T-helper 1 cell treated with Interleukin-12 subunit alpha and Interleukin-12 subunit beta and Interleukin-4 antibody, amounts not matched to agents 30 μg/mL and 1 μg/mL, for 36 hours (primary cell): Measurements from ENCODE around the gene ARHGAP35.
"Not testable (repeated sequence)": the region's sequence is repeated elsewhere in the genome, so short reads cannot be mapped to it uniquely, and the experiment has no call there.

Experiments
- H3K27ac Mint-ChIP-seq: one replicate; pipeline ENCODE4 v1.8.0; 2021; ENCODE audit warnings: mild to moderate bottlenecking, mixed read lengths
- H3K27me3 Mint-ChIP-seq: one replicate; pipeline ENCODE4 v1.8.0; 2021; ENCODE audit warnings: low read depth, mixed read lengths
- H3K36me3 Mint-ChIP-seq: one replicate; pipeline ENCODE4 v1.8.0; 2021; ENCODE audit warnings: low read depth, mixed read lengths
- H3K4me1 Mint-ChIP-seq: one replicate; pipeline ENCODE4 v1.8.0; 2021; ENCODE audit warnings: low read depth, mixed read lengths
- H3K4me3 Mint-ChIP-seq: one replicate; pipeline ENCODE4 v1.8.0; 2021; ENCODE audit warnings: mild to moderate bottlenecking, moderate library complexity, mixed read lengths
- H3K9me3 Mint-ChIP-seq: one replicate; pipeline ENCODE4 v1.8.0; 2021; ENCODE audit warnings: mixed read lengths

ARHGAP35 gene

DNA sequence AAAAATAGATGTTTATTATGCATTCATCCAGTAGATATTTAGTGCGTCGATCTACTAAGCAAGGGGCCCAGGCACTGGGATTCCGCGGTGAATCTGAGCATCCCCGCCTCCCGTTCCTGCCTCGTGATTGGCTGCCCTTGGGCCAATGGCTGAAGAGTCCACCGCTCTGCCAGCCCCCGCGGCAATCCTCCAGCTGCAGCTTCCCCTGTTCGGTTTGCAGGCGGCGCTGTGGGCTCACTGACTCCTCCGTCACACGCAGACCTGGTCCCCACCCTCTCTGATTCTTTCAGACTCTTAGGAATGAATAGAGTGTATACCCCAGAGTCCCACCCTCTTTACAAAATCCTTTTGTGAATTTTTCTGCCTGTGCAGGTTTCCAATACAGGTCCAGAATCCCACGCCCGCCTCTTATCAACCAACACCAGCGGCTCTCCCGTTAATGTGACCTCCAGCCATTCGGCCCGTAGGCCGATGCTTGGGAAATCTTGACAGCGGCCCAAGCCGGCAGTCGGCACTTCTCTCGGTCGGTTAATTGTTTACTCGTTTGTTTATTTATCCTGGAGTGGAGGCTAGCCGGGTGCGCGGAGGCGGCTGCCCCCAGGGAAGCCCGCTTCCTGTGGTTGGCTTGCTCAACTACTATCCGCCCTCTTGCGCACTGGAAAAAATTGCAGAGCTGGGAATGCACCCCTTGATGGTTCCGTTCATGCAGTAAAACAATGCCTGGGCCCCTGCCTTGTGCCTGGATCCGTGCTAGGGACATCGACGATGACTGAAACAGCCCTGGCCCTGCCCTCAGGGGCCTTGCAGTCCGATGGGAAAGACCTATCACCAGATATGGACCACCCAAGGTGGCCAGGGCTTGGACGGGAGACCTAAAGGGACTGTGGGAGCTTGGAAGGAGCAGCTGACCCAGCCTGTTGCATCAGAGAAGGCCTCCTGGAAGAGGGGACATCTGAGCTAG, 4.5 kb upstream of the ARHGAP35 start:
- no peaks in the 10 kb centered on the region for H3K9me3 Mint-ChIP-seq
- H3K4me3 Mint-ChIP-seq: peak overlapping the region; percentile 81
- peak overlapping the region; percentile 89 for H3K27ac Mint-ChIP-seq
- peaks cover 4% of the 10 kb centered on the region for H3K27me3 Mint-ChIP-seq
- H3K4me1 Mint-ChIP-seq: peaks cover 15% of the 10 kb centered on the region
- peaks cover 4% of the 10 kb centered on the region for H3K36me3 Mint-ChIP-seq

DNA sequence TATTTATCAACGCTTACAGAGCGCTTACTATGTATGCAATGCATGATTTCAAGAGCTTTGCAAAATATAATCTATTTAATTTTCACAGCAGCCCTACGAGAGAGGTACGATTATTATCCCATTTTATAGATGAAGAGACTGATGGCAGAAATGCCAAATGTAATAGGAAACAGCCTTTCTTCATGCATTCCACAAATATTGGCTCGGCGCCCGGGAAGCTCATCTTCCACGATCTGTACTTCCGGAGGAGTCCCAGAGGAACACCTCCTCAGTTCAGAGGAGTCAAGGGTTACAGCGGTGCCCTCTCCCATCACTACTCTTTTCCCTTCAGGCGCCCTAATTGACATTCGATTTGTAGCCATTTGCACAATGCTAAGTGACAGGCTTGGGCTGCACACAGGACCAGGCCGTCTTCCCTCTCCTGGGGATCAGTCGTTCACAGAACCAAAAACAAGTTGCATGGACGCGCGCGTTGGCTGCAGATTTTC, 1.1 kb upstream of the ARHGAP35 start:
- Mint-ChIP-seq H3K9me3 (no peaks in the 10 kb centered on the region), H3K36me3 (peaks cover 4% of the 10 kb centered on the region), H3K27ac (peak overlapping the region; percentile 82)

DNA sequence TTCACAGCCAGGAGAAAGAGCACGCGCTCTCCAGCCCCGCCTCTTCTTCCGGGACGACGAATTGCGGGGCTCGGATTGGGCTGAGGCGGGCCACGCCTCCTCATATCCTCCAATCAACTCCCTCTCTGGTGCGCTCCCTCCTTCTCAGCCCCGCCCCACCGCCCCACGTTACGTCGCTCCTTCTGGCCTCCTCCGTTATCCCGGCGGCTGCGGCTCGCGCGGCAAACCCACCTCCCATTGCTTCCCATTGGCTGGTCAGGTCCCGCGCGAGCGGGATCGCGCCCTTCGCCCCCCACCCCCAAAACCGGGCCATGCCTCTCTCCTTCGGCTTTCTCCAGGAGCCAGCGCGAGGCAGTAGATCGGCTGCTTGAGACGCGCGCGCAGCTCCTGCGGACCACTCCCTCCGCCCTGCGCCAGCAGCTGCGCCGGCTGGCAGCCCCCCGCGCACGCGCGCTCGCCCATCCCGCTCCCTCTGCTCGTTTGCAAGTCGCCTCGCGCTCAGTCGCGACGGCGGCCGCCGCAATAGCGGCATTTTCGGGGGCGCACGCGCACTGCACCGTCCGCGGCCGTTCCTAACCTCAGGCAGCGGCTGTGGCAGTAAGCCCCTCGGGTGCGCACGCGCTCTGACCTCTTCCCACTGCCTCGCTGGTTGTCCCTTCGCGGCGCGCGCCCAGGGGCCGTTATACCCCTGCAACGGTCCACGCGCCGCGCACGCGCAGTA, 512 bp upstream of the ARHGAP35 start:
- no peaks in the 10 kb centered on the region for H3K9me3 Mint-ChIP-seq
- H3K27me3 Mint-ChIP-seq: no peaks in the 10 kb centered on the region
- peak overlapping the region; percentile 82 for H3K27ac Mint-ChIP-seq
- peaks cover 4% of the 10 kb centered on the region for H3K36me3 Mint-ChIP-seq
- H3K4me1 Mint-ChIP-seq: peaks cover 16% of the 10 kb centered on the region
- peak overlapping the region; percentile 81 for H3K4me3 Mint-ChIP-seq

More for the DNA sequence above, 1.1 kb upstream of the ARHGAP35 start:
- Mint-ChIP-seq H3K27me3 (no peaks in the 10 kb centered on the region), H3K4me3 (peak overlapping the region; percentile 81), H3K4me1 (peaks cover 15% of the 10 kb centered on the region)

DNA sequence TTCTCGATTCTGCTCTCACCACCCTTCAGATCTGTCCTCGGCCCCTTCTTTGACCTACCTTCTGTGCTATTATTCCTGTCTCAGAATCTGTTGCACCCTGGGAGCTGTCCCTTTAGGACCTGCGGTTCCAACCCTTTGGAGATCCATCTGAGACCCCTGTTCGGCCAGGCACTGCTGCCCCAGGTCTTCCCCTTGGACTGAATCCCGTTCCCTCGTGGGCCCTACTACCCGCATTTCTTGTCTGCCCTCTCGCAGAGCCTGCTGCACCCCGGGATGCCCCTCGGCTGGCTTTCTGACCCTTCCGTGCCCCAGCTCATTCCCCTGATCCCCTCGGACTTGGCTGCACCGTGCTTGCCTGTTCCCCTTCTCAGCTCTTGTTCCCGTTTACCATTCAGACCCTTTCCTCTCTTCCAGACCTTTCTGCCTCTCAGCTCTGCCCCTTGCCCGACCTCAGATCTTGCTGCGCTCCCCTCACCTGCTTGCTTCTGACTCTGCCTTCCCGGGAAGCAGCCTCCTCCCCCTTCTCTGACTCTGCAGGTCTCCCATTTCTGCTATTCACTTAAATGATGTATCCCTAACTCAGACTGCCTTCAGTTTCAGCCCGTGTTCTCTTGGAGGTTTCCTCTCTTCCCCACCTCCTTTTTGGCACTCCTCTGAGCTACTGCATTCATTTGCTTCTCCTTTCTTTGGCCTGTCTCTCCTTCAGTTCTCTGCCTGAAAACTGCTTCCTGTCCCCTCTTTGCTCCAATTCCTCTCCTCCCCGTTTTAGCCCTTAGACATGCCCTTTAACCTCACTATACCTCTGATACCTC, 1.1 kb downstream of the ARHGAP35 start:
- Mint-ChIP-seq H3K27ac (no peak overlapping the region), H3K27me3 (no peaks in the 10 kb centered on the region), H3K4me3 (no peak overlapping the region), H3K4me1 (peaks cover 17% of the 10 kb centered on the region), H3K36me3 (peaks cover 7% of the 10 kb centered on the region), H3K9me3 (no peaks in the 10 kb centered on the region)

DNA sequence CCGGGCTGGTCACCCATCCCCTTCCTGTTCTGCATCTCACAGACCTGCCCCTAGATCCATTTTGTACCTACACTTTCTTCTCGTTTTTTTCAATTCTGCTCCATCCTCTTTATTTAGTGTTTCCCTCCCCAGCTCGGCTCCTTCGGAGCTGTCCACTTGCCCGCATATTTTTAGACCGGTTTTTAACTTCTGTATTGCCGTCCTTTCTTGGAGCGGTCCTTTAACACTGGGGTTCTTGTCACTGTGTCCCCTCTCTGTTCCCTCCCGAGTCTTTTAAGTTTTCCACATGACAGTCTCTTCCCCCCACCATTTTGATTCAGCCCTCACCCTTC, 1.7 kb downstream of the ARHGAP35 start:
- no peak overlapping the region for H3K4me3 Mint-ChIP-seq
- peaks cover 21% of the 10 kb centered on the region for H3K4me1 Mint-ChIP-seq
- no peak overlapping the region for H3K27ac Mint-ChIP-seq
- H3K36me3 Mint-ChIP-seq: peaks cover 7% of the 10 kb centered on the region
- no peaks in the 10 kb centered on the region for H3K9me3 Mint-ChIP-seq
- H3K27me3 Mint-ChIP-seq: no peaks in the 10 kb centered on the region

DNA sequence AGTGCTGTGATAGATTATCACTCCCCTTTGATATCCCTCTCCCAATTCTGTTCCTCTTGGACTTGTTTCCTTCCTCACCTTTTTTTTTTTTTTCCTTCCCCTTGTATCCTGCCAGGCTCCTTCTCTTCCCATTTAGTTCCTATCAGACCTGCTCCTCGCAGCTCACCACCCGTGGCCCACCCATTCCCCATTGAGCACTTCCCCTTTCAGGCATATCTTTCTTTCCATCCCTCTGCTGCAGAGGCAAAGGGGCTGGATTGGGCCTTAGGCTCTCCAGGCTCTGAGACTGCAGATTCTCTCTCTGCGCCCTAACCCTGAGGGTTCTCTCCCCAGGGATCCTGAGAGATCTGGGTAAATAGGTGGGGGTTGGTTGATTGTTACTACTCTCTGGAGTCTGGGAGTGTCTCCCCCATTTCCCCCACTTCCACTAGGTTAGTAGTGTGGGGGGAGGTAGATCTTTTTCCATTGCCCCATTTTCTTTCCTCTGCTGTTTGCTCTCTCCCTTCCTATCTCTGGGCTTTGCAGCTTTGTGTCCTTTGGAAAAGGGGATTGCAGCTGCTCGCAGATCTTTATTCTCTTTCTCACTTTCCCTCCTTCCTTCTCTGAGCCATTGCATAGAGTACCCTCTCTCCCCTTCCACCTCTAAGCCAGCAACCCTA, 2.3 kb downstream of the ARHGAP35 start:
- no peak overlapping the region for H3K27ac Mint-ChIP-seq
- H3K36me3 Mint-ChIP-seq: peaks cover 7% of the 10 kb centered on the region
- no peaks in the 10 kb centered on the region for H3K9me3 Mint-ChIP-seq
- peaks cover 22% of the 10 kb centered on the region for H3K4me1 Mint-ChIP-seq
- H3K4me3 Mint-ChIP-seq: no peak overlapping the region
- no peaks in the 10 kb centered on the region for H3K27me3 Mint-ChIP-seq

DNA sequence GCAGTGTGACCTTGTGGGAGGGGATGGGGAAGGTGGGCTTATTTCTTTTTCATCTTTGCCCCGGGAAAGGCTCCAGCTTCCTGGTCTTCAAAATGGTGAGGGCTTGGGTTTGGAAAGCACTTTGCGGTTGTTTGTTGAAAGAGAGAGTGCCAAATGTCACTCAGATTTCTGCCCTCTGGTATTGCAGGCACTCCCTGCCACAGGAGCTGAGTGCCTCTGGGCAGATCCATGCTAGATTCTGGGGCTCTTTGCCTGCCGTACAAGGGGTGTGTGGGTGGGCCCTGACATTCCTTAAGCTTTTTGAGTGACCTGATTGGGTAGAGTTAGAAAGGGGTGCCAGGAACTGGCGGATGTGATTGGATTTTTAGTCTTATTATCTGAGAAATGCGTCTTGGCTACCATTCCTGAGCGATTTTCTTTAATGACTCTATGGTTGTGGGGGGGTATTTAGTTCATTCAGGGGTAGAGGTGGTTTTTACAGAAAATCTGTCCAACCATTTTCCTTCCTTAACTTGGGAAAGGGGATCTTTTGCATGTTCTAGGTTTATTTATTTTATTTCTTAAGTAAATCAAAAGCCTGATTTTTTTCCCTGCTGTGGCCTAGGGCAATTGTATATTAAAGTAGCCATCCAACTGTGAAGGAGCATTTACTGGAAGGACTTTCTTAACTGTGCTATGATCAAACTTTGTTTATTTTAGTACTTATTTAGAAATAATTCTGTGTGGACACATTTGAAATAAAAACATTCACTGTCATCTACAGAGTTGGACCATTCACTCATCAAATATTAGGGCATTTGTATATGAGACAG, 3.2 kb downstream of the ARHGAP35 start:
- peaks cover 27% of the 10 kb centered on the region for H3K4me1 Mint-ChIP-seq
- no peak overlapping the region for H3K27ac Mint-ChIP-seq
- H3K27me3 Mint-ChIP-seq: no peaks in the 10 kb centered on the region
- H3K36me3 Mint-ChIP-seq: peaks cover 9% of the 10 kb centered on the region
- no peak overlapping the region for H3K4me3 Mint-ChIP-seq
- no peaks in the 10 kb centered on the region for H3K9me3 Mint-ChIP-seq

DNA sequence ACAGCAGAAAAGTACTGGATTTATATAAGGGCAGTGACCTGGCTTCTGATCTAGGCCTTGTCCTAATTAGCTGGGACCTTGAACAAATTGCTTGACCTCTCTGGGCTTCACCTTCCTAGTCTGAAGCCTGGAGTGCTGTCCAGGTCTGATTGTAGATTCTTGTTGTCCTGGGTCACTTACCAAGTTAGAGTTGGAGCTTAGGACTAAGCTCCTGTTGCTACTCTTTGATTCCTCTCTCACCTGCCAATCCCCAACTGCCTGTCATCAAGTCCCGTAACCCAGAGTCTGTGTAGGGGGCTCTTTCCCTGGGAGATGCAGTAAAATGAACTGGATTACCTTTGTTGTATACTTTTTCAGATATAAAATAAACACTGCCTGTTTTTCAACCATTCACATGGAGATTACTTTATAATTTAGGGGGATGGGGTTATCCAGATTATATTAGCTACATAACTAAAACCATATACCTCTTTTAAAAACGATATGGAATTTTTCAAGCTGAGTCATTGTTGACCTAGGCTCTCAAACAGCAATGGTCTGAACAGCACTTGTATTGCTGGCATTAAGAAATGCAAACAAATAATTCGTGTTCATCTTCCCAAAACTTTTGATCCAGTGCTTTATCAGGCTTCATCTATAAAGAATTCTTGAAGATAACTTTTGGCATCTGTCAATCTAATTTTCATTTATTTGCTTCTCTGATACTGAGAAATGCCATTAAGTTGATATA, 5.8 kb downstream of the ARHGAP35 start:
- Mint-ChIP-seq H3K27me3 (no peaks in the 10 kb centered on the region), H3K4me3 (no peak overlapping the region), H3K4me1 (peaks cover 26% of the 10 kb centered on the region), H3K9me3 (no peaks in the 10 kb centered on the region), H3K36me3 (peaks cover 5% of the 10 kb centered on the region), H3K27ac (no peak overlapping the region)

DNA sequence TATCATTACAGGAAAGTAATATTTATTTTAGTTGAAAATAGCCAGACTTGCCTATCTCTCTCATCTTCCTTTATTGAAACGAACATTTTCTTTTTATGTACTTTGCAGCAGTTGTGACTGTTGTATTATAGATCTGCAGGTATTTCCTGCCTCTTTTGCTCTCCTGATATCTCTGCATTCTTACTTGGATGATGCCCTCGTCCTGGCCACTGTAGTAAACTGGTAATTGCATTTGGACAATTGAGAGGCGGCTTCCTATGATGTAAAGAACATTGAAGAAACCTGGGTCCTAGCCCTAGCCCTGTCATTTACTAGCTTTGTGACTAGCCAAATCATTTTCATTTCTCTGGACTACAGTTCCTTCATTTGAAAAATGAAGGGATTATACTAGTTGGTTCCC, 6.4 kb downstream of the ARHGAP35 start:
- H3K9me3 Mint-ChIP-seq: no peaks in the 10 kb centered on the region
- H3K4me1 Mint-ChIP-seq: peaks cover 26% of the 10 kb centered on the region
- H3K36me3 Mint-ChIP-seq: peaks cover 5% of the 10 kb centered on the region
- no peaks in the 10 kb centered on the region for H3K27me3 Mint-ChIP-seq
- no peak overlapping the region for H3K27ac Mint-ChIP-seq
- no peak overlapping the region for H3K4me3 Mint-ChIP-seq

DNA sequence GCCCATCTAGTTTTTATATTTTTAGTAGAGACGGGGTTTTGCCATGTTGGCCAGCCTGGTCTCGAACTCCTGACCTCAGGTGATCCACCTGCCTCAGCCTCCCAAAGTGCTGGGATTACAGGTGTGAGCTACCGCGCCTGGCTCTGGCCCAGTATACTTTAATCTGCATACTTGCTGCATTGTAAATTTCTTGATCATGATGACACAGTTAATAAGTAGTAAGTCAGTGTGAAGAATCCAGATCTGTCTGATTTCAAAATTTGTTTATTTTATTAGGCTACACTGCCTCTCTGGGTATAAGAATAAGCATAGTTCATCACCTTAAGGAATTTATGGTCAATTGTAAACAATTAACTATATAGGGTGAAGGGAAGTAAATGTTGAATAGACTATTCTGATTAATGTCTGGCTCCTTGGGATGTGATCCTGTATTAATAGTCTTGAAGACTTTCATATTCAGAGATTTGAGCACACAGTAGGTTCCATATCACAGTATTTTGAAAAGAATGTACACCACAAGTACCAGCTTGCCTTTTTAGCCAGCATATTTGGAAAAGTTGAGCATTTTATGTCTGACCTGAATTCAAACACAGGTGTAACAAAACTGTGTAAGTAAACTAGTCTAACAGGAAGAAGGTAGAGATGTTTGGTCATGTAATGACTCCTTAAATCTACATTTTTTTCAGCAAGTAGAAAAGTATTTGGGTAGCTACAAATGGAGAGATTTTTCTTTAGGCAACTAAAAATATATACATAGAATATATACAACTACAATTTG, 7.4 kb downstream of the ARHGAP35 start:
- Mint-ChIP-seq H3K4me1 (peaks cover 29% of the 10 kb centered on the region), H3K27ac (no peak overlapping the region), H3K36me3 (peaks cover 5% of the 10 kb centered on the region), H3K4me3 (no peak overlapping the region), H3K27me3 (no peaks in the 10 kb centered on the region), H3K9me3 (no peaks in the 10 kb centered on the region)

DNA sequence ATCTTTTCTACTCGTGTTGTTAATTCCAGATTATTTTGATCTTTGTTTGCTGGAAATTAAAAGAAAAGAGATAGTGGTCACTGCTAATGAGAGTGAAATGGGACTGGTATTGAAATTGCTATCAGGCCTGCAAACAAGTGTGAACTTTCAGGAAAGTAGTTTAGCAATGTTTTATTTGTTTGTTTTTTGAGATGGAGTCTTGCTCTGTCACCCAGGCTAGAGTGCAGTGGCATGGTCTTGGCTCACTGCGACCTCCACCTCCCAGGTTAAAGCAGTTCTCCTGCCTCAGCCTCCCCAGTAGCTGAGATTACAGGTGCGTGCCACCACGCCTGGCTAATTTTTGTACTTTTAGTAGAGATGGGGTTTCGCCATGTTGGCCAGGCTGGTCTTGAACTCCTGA, 10.4 kb downstream of the ARHGAP35 start:
- not testable (repeated sequence) for H3K27me3 Mint-ChIP-seq, H3K36me3 Mint-ChIP-seq, H3K27ac Mint-ChIP-seq, H3K4me3 Mint-ChIP-seq, H3K9me3 Mint-ChIP-seq
- peaks cover 21% of the 10 kb centered on the region for H3K4me1 Mint-ChIP-seq

DNA sequence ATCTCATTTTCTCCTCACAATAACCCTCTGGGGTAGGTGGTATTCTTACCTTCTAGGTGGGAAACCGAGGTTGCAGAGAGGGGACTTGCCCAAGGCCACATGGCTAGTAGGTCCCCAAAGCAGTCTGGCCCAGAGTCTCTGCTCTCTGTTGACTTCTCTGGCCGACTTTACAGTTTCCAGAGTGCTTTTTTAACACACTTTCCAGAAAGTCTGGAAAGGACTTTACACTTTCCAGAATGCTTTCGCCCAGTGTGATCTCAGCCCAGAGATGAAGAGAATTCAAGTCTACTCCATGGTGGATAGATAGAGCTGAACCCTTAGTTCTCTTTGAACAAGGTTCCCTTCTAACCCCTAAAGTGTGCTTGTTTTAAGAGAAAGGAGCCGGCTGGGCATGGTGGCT, 12.2 kb downstream of the ARHGAP35 start:
- H3K27ac Mint-ChIP-seq: no peak overlapping the region
- no peak overlapping the region for H3K4me3 Mint-ChIP-seq
- peaks cover 12% of the 10 kb centered on the region for H3K4me1 Mint-ChIP-seq
- no peaks in the 10 kb centered on the region for H3K27me3 Mint-ChIP-seq
- H3K36me3 Mint-ChIP-seq: peaks cover 4% of the 10 kb centered on the region
- no peaks in the 10 kb centered on the region for H3K9me3 Mint-ChIP-seq
